ENCODE results near the gene FER1L5. TPM values are rescaled to one million over a fixed set of nuclear protein-coding genes. Genes with fewer than 3 reads are reported as not detected.

FER1L5 gene
- total RNA-seq, 1 experiment from 2014 or later, result 1.2 TPM

- Histone ChIP-seq H2BK20ac (ENCODE audit: low read depth, low read length, poor library complexity, severe bottlenecking) (no peak overlapping the region), H3K56ac (ENCODE audit: insufficient read length, low read depth, low read length) (no peak overlapping the region), H3K23me2 (ENCODE audit: insufficient read length, low read depth, low read length, poor library complexity, severe bottlenecking) (no peaks in the 10 kb centered on the region), H2BK5ac (ENCODE audit: insufficient read length, low read length) (no peak overlapping the region), H2BK12ac (ENCODE audit: insufficient read length, low read depth, low read length) (no peak overlapping the region), H3K9me3 (ENCODE audit: control insufficient read depth, low read depth, low read length) (no peaks in the 10 kb centered on the region), H2BK120ac (ENCODE audit: low read depth, low read length, poor library complexity, severe bottlenecking) (no peak overlapping the region), H3K18ac (ENCODE audit: insufficient read length, low read depth, low read length) (no peak overlapping the region), H3K14ac (ENCODE audit: insufficient read depth, low read length) (no peak overlapping the region), H3K9ac (ENCODE audit: extremely low read depth, insufficient read length, low read length) (no peak overlapping the region), H2AK5ac (ENCODE audit: insufficient read length, low read length) (no peak overlapping the region), H3K4ac (ENCODE audit: low read depth, low read length) (no peak overlapping the region), H3K4me1 (ENCODE audit: insufficient read depth, low read length) (no peaks in the 10 kb centered on the region), H3K27ac (ENCODE audit: insufficient read length, low read depth, low read length) (no peak overlapping the region), H3K79me1 (ENCODE audit: insufficient read depth, low read depth, low read length, poor library complexity, severe bottlenecking) (no peaks in the 10 kb centered on the region), H2AFZ (ENCODE audit: low read length) (no peak overlapping the region), H4K91ac (ENCODE audit: insufficient read length, low read depth, low read length) (no peak overlapping the region), H3K23ac (ENCODE audit: insufficient read length, low read depth, low read length) (no peak overlapping the region), H2BK15ac (ENCODE audit: low read depth, low read length) (no peak overlapping the region), H4K8ac (replicated peaks; ENCODE audit: insufficient read length, low read depth, low read length) (no peak overlapping the region), H3K79me2 (ENCODE audit: insufficient read depth, low read length) (no peaks in the 10 kb centered on the region), H3T11ph (ENCODE audit: low read length) (no peak overlapping the region), H3K4me2 (ENCODE audit: insufficient read depth, insufficient read length, low read length) (no peak overlapping the region), H4K20me1 (ENCODE audit: control insufficient read depth, insufficient read depth, insufficient read length) (no peaks in the 10 kb centered on the region), H4K5ac (ENCODE audit: insufficient read length, low read depth, low read length) (no peak overlapping the region), H3K27me3 (ENCODE audit: insufficient read depth, low read length) (no peaks in the 10 kb centered on the region)
- H3K4me1 Mint-ChIP-seq, result no peaks in the 10 kb centered on the region
- no peaks in the 10 kb centered on the region; the same call in 1 of the 2 replicates for H3K27me3 Mint-ChIP-seq (ENCODE audit: low read depth)
- DNase-seq, result no peak
- H3K36me3 Mint-ChIP-seq (ENCODE audit: insufficient read depth in 1 of 3, low read depth in 3 of 3), result peaks cover 0 to 2% (median 1%) of the 10 kb centered on the region in 3 experiments; a peak in 2 of 7 replicates
- no CpG with 5 or more reads among the region's 9 CpGs for WGBS (ENCODE audit: extremely low coverage, insufficient read length, low lambda C conversion rate)
- peaks cover 4 to 15% of the 10 kb centered on the region in 2 experiments; a peak in 4 of 5 replicates for H3K9me3 Mint-ChIP-seq
- no peak overlapping the region for H3K27ac Mint-ChIP-seq
- TF ChIP-seq CTCF (conservative IDR thresholded peaks at IDR 0.05), result no peak
- H3K4me3 Mint-ChIP-seq, result no peak overlapping the region
Measured at GRCh38 chr2:96662360-96662759, 19.8 kb downstream of the FER1L5 start.
